Lung microvascular endothelial cell (primary cell): ENCODE measurements around the gene DISP2. TPM values are rescaled to one million over a fixed set of nuclear protein-coding genes. Genes with fewer than 3 reads are reported as not detected.

ENCODE experiments used
- DNase-seq, 2 donors: peaks; one replicate each; pipeline versions ENCODE4 v3.0.0 to v3.0.0-alpha.2; 2010; ENCODE audit warnings: low read depth in 2 of 2
- total RNA-seq: library from RNA; depleted of rRNA; stranded (reverse); fragments of >200 nt; gene quantifications from 2 replicates; pipeline ENCODE4 v1.2.1, GENCODE V29; 2014

Gene DISP2
- total RNA-seq, 1 donor from 2014 or later = under 0.01 TPM

DNA sequence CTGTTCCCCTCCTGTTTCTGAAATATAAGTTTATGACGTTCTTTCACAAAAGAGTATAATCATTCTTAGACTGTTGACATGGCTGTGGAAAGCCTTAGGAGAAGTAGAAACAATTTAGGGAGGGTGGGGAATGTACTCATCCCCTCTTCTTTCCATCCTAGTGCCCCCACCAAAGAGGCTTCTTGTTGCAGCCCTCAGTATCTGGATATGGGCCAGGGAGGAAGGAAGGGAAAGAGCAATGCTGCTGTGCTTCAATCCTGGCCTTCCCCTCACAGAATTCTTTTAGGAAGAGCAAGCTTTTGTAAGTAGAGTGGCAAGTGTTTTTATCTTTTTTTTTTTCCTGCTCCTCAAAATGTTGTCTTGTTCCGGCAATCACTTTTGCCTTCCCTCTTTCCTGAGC lies 32.8 kb upstream of the DISP2 start:
- peak; percentile 49 to 56 for DNase-seq

DNA sequence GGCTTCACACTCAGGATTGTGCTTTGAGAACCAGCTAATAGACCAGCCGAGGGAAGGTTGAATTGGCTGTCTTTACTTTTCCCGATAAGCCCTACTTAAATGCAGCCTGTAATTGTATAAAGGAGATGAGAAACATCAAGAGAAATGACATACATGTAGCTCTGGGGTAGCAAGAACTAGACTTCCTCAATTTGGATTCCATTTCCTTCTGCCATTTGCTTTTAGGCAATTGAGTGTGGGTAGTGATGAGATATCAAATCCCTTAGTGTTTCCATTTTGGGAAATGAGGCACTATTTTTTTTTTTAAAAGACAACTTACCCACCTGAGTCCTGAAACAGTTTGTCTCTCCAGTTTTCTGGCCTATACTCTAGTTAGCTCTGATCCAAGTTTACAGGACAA lies 32.3 kb upstream of the DISP2 start:
- no peak for DNase-seq

DNA sequence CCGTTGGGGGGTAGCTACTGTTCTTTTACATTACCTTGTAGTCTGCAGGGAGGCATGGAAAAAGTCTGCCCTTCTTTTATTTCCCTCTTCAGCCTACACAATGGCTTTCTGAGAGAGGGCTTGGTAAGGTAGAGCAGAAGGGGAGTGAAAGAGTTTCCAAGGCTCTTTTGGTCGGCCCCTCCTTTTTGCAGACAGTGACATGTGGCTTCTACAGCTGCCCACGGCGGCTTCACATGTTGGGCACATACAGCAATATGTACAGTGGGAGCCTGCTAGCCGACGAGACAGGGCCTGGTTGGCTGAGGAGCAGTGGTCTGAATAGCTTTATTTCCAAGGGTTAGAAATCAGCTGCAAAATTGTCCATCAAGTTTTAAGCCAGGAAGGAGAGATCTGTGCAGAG lies 30.6 kb upstream of the DISP2 start:
- no peak for DNase-seq

DNA sequence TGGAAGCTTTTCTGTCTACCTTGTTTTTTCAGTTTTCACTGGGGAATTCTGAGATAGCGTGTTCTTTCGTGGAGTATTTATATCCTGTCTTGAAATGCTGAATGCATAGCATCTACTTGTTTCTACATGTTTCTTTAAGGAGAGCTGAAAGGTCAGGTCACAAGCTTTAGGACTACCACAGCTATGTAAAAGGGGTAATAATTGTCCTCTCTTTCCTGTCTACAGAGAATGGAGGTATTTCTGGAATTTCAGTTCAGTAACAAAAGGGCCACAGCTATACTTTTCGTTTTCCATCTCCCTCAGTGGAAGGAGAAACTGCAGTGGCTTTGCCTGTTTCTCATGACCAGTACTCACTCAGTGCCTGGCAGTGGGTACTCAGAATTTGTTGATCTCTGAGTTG lies 29.8 kb upstream of the DISP2 start:
- DNase-seq = peak in 1 of 2 donors; percentile 37

DNA sequence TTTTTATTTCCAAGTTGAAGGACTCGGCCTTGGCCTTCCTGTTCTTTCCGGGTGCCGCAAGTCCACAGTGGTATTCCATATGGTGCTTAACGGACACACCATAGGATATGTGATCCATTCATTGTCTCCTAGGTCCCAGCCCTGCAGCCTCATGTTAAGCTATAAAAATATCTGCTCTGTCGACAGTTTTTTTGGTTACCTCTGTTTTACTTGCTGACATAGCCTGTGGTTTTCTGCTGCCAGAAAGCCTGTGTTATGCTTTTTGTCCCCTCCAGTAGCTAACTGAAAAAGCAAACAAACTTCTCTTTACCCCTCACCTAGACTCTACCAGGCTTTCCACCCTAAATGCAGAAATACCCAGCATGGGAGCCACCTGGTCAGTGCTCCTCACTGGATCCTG lies 29.3 kb upstream of the DISP2 start:
- no peak for DNase-seq

DNA sequence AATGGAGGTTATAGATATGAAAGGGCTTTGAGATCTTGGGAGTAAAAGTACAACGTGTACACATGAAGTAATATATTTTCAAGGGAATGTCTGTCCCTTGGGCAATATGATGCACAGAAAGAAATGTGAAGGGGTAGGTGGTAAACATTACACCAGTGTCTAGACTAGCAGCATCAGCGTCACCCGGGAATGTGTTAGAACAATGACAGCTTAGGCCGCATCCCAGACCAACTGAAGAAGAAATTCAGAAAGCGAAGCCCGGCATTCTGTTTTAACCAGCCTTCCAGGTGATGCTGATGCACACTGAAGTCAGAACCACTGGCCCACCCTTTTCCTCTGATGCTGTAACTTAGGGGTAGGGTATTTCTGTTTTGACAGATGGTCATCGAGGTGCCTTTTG lies 28.2 kb upstream of the DISP2 start:
- DNase-seq = no peak

DNA sequence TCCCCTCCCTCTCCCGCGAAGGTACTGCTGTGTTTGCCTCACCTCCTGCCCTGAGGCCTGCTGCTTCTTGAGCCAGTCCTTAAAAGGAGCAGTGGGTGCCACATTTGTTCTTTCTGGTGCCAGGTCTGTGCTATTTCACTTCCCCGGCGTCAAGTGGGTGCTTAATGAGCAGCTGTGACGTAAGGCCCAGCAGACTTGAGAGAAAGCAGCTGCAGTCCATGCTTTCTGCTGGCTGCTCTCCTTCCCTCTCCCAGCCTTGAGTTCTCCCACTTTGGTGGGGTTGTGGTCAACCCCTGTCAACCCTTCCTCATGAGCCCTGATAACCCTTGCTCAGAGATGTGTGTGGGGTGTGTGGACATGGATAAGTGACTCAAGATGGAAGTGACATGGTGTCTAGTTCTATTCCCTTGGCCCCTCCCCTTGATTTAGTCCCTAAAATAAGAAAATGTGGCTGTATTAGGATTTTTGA lies 27.6 kb upstream of the DISP2 start:
- DNase-seq = no peak

DNA sequence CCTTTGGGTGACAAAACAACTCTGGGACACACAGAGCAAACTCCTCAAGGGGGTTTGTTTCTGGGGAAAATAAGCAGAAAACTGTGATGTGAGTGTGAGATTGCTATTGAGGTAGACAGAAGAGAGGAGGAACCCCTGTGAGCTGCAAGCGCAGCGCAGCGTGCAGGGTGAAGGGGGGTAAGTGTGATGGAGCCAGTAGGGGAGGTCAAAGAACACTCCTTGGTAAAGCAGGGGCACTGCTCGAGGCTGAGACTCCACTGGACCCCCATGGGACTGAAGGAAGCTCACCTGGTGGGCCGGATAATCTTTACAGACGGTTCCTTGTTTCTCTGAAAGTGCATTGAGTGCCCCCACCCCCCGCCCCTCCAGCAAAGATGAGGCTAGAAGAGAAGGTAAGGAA lies 27.0 kb upstream of the DISP2 start:
- no peak for DNase-seq

DNA sequence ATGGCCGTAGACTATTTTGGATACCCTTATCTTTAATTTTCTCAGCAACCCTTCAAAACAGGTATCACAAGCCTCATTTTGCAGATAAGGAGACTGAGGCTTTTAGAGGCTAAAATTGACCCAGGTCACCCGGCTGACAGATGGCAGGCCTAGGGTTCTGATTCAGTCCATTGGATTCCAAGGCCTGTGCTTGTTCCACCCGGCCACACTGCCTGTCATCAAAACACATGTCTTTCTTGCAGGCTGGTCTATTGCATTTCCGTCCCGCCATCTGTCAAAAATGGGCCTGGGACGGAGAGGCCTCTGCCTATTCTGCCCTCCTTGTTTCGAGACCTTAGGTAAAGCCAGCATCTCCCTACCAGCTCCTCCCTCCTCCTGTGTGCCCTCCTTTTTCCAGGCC lies 26.4 kb upstream of the DISP2 start:
- no peak for DNase-seq

DNA sequence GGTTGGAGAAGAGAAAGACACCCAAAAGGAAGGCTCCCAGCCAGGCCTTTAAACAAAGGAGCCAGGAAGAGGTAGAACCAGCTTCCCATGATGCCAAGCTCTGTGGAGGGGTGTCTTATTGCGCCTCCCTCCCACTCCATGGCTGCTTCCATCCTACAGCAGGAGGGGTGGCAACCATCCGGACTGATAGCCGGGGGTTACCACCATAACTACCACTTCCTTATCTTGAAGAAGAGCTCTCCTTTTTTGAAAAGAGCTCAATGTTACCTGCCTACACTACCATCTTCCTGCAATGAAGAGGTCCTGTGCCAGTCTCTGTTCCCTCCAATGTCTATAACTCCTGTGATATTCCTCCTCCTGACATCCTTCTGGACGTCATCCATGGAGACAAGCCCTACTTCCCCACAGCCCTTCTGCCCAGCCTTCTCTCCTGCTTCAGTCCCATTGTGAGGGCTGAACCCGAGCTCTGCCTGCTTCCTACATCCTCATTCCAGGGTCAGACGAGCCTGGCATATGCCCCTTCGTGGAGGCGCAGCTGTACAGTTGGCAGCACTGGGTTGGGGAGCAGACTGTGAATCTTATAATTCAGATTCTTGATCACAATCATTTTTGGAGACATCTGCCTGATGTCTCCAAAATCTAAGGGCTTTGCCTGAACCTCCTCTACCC lies 25.8 kb upstream of the DISP2 start:
- DNase-seq = no peak

DNA sequence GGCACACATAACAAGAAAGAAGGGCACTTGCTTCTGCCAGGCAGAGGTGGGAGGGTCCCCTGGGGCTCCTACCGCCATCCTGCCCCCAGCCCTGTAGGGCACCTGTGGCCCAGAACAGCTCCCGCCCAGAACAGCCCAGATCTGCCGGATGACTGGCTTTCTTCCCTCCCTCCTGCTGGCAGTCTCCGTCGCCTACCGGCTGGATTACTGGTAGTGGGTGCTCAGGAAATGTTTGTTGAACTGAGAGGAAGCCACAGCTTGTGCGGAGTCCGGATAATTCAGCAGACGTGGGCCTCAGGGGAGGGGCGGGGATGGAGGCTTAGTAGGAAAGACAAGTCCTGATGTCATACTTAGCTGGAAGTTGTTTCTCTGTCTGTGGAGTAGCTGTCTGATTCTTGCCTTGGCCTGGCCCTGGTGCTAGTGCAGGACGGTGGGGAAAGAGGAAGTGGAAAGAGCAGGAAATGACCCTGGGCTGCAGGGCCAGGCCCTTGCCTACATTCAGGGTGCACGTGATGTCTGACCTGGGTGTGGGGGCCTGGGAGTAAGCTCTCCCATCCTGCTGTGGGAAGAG lies 24.0 kb upstream of the DISP2 start:
- DNase-seq = peak; percentile 52 to 97

DNA sequence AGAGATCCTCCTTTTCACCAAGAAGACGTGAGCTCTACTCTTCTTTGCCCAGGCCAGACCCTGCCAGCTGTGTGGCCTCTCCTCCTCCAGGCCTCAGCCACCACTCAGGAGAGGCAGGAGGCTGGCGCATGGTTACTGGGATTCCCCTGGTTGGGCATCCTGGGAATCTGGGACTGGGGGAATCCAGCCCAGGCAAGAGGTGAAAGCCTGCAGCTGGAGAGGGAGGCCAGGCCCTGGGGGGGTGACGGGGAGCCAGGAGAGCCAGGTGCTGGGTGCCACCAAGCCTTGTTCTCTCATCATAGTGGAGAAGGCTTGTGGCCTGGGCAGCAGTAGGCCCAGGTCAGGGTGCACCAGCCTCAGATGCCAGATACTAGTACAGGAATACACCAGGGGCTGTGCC lies 23.5 kb upstream of the DISP2 start:
- DNase-seq = peak in 1 of 2 donors; percentile 38

DNA sequence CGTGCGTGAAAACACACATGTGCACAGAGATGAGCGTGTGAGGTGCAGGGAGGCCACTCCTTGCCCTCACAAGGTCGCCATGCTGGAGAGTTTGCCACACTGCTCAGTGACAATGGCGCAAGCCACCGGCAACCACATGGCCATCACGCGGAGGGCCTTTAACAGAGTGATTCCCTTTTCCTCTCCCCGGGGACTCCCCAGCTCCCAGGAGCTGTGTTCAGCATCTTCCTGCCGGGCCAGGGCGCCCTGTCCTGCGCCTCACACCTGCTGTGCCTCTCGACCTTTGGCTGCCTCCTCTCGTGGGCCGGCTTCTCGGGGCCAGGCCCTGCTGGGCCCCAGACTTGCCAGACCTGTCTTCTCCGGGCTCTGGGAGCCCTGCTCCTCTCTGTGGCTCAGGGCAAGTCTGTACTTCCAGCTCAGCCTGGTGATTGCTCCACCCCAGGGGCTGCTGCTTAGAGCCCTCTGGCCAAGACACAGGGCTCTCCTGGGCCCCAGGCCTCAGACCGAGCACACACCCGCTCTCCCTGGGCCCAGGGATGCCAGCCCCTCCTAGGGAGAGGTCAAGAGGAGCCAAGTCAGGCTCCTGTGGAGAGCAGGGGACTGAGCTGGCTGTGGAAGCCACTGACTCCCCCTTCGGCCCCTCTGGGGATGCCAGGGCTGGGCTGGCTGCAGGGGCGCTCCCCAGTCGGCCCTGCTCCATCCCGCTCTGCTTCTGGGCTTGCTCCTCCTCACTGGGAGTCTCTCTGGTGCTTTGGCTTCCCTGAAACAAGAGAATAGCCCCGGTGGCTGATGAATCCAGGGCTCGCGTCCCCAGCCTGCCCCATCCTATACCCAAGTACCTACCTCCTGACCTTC lies 22.9 kb upstream of the DISP2 start:
- no peak for DNase-seq

DNA sequence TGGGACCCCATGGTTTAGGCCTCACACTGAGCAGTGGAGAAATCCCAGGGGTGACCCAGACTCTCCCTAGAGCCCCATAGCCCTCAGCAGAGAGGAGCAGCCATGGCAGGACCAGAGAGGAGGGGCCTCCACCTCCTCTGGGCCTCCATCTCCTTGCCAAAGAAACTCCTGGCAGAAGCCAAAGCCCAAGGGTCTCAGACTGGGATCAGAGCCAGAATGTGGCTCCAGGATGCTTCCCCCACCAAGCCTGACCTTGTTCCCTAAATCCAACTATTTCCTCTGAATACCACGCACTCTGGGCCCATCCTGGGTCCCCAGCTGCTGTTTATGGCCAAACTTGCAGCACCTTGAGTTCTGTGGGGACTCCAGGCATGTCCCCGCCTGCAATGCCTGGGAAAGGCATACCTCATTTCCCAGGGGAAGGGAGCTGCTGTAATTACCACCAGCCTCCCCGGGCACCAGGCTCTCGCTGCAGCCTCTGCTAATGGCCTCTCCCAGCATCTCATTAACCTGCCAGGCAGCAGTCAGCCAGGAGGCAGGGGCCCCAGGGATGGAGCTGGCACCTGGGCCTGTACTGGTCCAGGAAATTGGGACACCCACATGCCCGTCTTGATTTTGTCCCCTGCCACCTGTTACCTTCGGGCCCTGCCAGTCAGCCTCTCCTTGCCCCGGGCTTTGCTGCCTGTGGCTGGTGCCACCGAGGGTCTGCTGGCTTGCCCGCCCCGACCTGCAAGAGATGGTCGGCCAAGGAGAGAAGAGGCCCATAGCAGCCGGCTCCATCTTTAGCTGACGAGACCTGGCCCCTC lies 21.9 kb upstream of the DISP2 start:
- no peak for DNase-seq

DNA sequence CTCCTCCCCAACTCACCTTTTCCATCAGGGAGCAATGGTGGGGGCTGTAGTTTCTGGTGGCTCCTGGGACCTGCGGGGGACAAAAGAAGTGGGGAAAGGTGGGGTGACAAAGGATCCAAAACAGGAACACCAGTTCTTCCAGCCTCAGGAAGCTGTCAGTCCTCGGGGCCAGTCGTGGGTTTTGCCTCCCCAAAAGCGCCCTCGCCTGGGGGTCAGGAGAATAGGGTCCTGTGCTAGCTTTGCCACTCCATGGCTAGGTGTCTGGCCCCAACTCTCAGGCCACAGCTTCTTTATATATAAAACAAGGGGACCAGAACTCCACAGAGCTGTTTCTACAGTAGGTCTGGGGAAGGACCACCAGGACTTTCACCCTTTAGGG lies 21.3 kb upstream of the DISP2 start:
- DNase-seq = no peak

DNA sequence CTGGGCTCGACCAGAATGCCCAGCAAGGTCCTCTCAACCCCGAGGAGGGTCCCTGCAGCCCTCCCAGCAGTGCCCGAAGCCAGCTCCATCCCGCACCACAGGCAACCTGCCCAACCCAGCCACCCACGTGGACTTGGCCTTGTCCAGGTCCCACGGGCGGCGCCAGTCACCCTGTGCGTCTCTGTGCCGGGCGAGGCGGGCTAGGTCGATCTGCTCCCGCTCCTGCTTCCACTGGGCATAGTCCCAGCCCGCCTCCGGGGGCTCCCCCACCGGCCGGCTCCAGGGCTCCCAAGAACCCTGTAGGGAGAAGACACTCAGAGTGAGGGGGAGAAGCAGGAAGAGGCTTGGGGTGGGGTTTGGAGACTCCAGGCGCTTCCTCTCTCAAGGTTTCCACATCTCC lies 20.4 kb upstream of the DISP2 start:
- DNase-seq = no peak

DNA sequence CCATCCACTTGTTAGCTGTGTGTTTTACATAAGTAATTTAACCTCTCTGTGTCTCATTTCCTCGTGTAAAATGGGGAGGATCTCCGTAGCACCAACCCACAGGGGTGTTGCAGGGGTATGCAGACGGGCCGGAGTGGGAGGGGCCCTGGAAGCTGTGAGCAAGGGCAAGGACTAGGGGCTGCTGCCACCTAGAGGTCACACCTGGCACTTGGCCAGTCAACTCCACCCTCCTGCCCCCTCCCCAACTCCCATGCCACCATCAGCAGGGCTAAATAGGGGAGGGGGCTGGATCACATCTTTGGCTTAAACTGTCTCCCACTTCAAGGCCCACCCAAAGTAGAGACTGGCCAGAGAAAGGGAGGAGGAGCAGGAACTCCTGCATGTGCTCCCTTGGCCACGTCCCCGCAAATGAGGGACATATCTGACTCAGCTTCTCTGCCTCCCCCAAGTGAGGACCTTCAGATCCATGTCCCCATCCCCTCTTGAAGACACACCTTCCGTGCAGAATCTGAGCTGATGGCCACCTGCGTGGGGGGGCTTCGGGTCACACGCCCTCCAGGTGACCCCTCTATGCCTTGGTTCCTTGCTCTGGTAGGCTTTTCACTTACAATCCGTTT lies 19.9 kb upstream of the DISP2 start:
- DNase-seq = peak; percentile 85 to 86

DNA sequence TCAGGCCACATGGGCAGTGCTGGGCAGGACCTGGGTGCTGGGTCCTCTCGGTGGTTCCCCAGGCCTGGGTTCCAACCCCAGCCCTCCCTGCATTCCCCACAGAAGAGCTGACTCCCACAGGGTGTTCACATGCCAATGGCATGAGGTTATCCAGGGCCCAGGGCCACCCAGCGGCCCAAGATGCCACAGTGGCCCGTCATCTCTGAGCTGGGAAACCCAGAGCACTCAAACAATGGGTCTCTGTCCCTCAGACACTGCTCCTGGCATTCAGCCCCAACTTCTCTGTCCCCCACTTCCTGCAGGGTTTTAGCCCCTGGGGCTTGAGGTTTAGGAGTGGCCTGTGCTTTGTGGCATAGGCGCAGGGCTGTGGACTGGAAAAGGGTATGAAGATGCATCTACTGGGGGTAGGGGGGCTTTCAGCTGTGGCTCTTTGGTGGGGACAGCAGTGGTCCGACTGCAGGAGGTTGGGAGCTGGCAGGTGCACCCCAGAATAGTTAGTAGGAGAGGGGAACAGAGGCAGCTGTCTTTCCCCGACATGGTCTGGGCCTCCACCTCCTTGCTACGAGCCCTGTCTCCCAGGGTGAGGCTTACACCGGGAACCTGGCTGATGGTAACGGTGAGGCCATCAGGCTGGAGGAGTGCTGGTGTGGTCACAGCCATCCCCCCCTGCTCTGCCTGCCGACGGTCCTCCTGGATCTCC lies 18.9 kb upstream of the DISP2 start:
- DNase-seq = peak in 1 of 2 donors; percentile 68

DNA sequence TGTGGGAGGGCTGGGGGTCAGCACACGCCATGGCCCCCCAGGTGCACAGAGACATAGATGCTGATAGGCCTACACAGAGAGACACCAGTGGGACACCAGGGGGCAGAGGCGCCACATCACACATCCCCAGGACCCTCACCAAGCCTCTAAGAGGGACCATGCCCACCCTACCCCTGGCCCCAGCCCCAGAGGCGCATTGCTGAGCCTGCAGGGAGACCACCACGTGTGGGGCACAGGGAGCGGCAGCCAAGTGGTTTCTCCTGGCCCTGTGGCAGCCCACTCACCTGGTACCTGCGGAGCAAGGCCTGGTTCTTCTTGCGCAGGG lies 18.4 kb upstream of the DISP2 start:
- DNase-seq = peak; percentile 33 to 38

DNA sequence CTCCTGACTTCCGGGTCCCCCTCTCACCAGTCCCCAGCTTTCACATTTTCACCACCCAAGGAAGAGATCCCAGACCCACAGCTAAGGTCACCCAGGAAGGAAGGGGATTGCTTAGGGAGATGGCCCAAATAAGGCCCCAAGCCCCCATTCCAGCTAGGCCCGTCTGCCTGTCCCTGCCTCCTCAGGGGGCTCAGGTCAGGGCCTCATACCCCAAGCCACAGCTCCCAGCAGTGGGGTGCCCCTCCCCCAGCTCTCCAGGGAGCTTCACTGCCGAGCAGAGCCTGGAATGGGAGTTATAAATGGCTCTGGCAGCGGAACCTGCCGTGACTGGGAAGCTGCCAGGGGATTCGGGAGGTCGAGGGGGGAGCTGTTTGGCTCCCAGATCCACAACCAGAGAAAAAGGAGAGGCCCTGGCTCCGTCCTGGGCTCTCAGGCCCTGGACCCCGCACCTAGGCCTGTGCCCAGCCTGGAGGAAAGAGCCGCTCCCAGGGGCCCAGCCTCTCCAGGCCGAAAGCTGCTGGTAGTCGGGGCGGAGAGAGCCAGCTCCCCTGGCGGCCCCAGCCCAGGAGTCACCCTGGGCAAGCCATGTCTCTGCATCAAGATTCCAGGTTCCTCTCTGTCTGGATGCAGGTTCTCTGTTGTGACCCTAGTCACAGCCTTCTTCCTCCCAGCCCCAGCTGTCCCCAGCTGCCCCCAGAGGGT lies 17.8 kb upstream of the DISP2 start:
- peak; percentile 70 to 87 for DNase-seq
